Stimulated activated CD8-positive, alpha-beta memory T cell treated with anti-CD3 and anti-CD28 coated beads, Interleukin-4, amount 100 ng/mL, for 1 hour (primary cell): Measurements from ENCODE around the gene SDR42E2.
"Not testable (repeated sequence)": the region's sequence is repeated elsewhere in the genome, so short reads cannot be mapped to it uniquely, and the experiment has no call there.

Experiments
- DNase-seq, 2 donors: peaks; one replicate each; pipeline ENCODE4 v3.0.0-alpha.2; 2020; ENCODE audit warnings: low read depth in 2 of 2, low spot score in 1 of 2

SDR42E2 gene

DNA sequence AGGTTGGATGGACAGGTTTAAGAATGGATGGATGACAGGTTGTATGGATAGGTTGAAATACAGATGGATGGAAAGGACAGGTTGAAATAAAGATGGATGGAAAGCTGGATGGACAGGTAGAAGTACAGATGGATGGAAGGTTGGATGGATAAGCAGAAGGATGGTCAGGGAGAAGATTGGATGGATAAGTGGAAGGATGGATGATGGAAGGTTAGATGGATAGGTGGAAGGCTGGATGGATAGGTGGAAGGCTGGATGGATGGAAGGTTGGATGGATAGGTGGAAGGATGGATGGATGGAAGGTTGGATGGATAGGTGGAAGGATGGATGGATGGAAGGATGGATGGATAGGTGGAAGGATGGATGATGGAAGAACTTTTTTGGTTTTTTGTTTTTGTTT is 905 bp upstream of the SDR42E2 start:
- no peak for DNase-seq

DNA sequence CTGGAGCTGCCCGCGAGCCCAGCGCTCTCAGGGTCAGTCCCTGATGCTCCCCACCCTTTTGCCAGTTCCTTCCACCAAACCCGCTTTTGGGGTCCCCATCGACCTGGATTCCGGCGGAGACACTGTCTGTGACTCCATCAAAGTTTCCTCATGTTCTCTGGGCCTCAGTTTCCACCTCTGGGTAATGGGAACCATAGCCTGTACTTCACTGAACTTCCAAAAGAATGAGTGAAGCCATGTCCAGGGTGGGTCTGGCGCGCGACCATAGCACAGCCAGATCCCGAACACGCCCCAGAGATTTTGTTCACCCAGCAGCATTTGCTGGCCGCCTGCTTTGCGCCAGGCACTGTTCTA is 327 bp downstream of the SDR42E2 start:
- DNase-seq: no peak

DNA sequence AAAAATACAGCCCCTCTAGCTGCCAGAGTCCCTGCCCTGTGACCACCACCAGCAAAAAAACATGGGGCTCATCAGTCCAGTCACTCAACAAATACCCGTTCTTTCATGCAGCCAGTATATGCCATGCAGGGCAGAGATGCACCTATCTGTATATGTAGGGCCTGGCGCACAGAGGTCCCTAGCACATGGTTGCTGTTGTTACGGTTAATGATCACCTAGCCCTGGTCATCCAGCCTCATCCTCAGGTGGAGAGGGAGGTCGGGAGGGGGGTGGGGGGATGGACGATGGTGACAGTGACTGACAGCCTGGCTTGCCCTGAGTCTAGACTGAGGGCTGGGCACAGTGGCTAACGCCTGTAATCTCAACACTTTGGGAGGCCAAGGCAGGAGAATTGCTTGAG is 1.5 kb downstream of the SDR42E2 start:
- DNase-seq: no peak

DNA sequence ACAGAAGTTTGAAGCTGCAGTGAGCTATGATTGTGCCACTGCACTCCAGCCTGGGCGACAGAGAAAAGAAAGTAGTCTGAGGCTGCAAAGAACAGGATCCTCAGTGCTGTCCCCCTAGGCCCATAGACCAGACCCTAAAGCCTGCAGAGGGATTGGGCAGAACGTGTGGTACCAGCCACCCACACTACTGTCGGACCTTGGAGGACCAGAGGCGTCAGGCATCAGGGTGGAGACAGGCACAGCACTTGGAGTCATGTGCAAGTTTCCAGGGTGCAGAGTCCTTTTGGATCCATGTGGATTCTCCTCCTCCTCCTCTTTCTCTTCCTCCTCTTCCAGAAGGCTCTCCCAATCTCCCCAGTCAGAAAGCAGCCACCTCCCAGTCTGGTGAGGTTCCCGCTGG is 2.2 kb downstream of the SDR42E2 start:
- DNase-seq: no peak

DNA sequence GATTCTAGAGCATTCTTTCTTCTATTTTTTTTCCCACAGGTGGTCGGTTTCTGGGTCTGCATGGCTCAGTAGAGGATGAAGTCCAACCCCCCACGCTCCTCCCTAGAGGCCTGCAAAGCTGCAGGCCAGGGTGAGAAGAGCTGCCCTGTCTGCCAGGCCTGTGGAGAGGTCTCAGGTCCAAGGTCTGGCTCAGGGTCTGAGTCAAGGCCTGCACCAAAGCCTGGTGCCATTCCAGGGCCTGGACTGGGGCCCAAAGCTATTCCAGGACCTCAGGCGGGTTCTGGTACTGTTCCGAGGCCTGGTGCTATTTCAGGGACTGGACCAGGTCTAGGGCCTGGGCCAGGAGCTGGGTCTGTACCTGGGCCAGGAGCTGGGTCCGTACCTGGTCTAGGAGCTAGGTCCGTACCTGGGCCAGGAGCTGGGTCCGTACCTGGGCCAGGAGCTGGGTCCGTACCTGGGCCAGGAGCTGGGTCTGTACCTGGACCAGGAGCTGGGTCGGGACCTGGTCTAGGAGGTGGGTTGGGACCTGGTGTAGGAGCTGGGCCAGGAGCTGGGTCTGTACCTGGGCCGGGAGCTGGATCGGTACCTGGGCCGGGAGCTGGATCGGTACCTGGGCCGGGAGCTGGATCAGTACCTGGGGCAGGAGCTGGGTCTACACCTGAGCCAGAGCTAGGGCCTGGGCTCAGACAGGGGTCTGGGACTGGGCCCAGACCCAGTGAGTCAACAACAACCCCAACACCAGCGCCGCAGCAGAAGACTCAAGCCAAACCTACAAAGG is 3.4 kb downstream of the SDR42E2 start:
- no peak for DNase-seq

DNA sequence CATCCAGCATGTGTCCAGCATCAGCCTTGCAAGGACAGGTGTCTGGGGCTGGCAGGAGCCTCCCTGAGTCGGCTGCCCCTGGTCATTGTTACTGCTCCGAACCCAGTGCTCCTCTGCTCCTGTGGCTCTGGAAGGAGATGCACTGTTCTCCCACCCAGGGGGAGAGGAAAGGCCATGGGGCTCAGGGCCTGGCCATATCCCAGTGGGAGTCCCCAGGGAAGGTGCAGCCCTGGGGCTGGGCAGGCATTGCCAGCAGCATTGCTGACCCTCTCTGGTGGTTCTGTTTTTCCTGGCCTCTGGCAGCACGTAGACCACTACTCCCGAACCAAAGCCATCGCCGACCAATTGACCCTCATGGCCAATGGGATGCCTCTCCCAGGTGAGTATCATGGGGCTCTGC is 9.6 kb downstream of the SDR42E2 start:
- DNase-seq: no peak

DNA sequence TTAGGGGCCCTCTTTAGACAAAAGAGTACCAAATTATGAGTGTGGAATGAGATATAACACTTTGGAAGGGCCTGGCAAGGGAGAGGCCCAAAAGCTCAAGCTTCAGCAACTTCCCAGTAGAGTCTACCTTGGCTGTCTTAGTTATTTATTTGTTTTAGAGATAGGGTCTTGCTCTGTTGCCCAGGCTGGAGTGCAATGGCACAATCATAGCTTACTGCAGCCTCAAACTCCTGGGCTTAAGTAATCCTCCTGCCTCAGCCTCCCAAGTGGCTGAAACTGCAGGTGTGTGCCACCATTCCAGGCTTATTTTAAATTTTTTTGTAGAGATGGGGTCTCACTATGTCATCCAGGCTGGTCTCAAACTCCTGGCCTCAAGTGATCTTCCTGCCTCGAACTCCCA is 10.3 kb downstream of the SDR42E2 start:
- not testable (repeated sequence) for DNase-seq

DNA sequence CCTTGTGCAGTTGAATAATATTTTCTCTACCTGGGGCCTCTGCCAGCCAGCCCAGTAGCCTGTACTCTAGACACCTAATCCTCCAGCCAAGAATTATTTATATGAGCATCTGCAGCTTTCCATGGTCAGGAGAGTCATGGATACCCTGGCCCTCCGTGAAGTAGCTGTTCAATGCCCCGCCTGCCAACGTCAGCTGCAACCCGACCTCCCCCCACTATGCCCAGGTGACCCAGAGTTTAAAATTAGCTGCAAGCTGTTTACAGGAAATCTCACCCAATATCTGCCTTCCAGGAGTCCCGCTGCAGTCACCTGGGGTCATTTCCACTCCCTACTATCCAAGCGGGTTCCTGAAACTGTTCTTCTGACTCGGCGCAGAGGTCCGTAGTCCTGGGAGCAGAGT is 12.3 kb downstream of the SDR42E2 start:
- no peak for DNase-seq

DNA sequence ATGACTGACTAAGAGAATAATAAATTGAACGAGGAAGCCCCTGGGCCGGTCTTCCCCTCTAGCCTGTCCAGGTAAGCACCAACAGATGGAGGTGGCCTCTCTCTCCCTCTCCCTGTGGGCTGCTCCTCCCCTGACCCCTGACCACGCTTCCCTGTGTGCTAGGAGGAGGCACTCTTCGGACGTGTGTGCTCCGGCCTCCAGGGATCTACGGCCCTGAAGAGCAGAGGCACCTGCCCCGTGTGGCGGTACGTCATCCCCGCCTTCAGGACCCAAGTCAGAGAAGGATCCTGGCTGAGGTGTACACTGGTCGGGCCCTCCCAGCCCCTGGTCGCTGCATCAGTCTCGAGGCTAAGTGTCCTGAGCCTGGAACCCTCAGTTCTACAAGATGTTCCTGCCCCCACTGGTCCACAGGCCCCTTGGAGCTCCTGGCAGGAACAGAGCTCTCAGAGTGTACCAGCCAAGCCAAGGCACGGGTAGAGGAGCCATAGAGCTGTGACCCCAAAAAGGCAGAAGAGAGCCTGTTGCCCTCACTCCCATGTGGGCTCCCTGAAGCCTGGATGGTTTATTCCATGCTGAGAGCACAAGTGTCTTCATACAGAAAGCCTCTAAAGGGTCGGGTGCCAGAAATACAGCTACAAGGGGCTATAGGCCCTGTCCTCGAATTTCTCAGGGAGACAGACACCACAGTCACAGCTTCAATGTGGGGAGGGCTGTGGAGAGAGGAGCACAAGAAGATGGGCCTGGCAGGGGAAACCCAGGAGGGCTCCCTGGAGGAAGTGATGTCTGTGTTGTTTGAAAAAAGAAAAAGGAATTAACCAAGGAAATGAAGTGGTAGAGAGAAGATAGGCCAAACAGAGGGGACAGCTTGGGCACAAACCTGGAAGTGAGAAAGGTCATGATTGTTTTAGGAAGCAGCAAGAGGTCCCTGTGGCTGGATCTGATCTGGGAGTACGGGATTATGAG is 15.9 kb downstream of the SDR42E2 start:
- no peak for DNase-seq

DNA sequence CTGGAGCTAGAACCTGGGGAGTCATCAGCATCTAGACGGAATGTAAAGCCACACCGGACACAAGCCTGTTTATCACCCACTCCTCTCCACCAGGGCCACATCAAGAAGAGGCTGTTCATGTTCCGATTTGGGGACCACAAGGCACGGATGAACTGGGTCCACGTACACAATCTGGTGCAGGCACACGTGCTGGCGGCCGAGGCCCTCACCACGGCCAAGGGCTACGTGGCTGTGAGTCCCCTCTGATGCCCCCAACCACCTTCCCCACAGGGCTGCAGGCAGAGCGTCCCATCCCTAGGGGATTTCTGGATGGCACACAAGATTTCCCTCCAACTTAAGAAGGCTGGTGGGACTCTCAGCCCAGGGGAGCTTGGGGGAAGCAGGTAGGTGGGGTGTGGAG is 19.1 kb downstream of the SDR42E2 start:
- DNase-seq: no peak

DNA sequence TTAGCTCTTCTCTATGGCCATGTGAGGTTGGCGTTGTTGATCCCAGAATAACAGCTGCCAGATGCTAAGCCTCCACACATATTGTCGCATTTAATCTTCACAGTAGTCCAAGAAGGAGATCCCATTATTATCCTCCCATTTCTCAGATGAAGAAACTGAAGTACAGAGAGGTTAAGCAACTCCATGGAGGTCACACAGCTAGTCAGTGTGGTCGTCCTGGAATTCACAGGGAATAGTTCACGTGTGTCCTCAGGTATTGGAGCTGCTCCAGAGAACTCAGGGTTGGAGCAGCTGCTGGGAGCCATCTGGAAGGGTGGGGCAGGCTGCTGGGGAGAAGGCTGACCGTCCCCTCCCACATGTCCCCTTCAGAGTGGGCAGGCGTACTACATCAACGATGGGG is 19.5 kb downstream of the SDR42E2 start:
- no peak for DNase-seq

DNA sequence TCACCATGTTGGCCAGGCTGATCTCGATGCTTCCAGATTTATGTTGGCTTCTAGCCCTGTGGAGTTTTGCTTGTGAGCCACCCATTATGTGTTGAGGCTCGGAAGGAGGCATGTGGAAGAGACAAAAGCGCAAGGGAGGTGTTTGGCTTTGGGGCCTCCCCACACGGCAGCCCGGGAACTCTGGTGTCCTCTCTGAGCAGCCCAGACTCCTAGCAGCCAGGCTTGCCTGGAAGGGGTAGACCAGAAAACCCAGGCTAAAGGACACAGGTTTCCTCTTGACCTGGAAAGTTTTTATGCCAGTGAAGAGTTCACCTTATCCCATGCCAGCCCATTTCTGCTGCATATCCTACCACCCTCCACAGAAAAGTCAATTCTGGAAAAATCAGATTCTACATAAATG is 21.0 kb downstream of the SDR42E2 start:
- no peak for DNase-seq

DNA sequence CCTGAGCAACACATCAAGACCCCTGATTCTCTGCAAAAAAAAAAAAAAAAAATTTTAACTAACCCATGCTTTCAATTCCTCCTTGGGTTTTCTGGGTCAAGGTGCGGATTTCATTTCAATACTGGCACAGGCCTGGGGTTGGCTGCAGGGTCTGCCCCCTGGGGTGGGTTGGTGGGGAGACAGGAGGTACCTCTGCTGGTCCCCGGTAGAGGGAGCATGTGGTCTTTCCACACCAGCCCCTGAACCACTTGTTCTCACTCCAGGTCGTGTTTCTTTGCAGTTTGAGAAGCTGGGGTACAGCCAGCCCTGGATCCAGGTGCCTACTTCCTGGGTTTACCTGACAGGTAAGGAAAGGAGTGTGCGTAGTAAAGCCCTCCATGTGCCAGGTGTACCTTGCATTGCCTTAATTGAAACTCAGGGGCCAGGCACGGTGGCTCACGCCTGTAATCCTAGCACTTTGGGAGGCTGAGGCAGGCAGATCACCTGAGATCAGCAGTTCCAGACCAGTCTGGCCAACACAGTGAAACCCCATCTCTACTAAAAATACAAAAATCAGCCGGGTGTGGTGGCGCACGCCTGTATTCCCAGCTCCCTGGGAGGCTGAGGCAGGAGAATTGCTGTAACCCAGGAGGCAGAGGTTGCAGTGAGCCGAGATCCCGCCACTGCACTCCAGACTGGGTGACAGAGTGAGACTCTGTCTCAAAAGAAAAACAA is 21.8 kb downstream of the SDR42E2 start:
- DNase-seq: no peak

DNA sequence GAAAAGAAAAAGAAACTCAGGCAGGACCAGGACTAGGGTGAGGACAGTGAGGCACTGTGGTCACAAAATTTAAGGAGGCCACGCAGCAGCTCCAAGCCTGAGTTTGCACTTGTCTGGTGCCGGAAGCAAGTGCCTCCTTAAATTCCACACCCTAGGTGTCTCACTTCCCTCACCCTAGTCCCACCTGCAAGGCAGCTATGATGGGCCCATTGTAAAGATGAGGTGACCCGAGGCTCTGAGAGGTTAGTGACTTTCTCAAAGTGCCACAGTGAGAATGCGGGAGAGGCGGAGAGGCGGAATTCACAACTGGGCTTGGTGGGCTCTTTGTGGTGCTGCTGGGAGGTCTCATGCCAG is 22.3 kb downstream of the SDR42E2 start:
- no peak for DNase-seq

DNA sequence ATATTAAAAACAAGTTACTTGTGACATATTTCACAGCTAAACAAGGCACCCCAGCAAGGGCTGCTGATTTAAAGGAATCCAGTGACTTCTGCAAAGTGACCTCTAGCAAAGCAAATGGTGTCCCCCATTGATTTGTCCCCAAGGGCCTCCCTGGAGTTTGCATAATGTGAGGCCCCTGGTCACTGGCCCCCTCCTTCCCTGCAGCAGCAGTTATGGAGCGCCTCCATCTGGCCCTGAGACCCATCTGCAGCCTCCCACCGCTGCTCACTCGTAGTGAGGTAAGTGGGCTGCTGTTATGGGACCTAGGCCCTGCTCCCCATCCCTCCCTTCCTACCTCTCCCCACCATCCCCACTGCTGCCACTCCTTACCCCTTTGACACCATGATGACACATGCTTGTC is 24.2 kb downstream of the SDR42E2 start:
- DNase-seq: no peak

DNA sequence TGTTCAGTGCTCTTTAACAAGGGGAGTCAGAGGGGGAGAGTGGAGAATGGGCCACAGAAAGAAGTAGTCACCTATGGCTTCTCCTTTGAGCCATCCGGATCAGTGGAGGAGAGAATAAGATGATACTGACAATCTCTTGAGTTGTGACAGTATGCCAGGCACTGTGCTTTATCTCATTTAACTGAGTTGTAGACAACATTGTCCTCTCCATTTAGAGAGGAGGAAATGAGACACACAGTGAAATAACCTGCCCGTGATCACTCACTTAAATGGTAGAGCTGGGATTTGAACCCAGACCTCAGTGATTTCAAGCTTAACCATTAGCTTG is 25.9 kb downstream of the SDR42E2 start:
- no peak for DNase-seq

DNA sequence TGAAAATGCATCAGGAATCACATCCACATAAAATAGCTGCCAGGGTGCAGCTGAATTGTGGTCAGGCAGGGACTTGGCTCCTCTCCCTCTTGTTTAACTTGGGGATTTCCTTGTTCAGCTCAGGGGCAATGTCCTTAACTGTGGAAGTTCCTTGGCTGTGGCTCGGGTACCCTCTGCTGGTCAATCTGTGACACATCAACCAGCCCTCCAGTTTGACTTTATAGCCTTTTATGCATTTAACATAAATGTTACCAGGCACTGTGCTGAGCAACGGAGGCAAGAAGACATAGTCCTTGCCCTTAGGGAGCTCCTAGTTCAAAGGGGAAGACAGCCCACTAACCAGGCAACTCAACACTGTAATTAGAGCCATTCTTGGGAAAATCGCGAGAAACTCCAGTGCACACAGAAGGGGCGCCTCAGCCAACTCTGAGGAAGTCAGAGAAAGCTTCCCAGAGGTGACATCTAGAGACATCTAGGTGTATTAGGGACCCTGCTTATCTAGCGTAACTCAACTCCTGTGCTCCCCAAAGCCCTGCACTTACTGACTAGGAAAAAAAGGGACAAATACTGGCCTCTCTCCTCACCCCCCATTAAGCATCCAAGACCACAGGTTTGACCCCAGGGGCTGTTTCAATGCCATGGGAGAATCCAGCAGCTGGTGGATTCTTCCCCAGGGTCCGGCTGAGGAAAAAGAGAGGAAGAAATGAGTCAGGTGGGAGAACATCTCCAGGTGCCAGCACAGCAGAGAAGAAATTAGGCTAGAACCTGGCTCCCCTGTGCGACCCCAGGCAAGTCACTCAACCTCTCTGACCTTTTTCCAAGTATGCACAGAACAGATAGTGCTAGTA is 26.5 kb downstream of the SDR42E2 start:
- DNase-seq: peak in 1 of 2 donors; percentile 32

DNA sequence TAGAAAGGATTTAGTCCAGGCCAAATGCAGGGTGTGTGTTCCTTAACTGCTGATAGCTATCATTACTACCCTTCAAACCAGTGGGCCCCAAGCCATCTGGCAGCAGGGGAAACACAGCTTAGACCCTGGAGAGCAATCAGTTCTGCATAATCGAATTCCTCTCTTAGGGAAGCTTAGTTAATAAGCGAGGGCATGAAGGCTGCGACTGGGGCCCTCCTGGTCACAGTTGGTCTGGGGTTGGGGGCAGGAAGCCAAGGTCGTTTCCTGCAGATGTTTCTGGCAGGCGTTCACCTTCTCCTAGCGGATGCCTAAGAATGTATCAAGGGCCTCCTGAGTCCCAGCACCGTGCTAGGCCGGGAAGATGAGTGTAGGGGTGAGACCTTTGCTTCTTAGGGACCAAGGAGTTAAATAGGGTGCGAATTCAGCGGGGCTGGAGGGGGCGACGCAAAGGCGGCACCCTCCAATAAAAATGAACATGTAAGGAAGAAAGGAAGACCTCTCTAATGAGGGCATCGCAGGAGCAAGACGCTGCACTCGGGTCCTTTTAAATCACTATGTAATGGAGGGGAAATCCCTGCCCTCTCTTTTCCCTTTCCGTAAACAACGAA is 27.3 kb downstream of the SDR42E2 start:
- DNase-seq: no peak

DNA sequence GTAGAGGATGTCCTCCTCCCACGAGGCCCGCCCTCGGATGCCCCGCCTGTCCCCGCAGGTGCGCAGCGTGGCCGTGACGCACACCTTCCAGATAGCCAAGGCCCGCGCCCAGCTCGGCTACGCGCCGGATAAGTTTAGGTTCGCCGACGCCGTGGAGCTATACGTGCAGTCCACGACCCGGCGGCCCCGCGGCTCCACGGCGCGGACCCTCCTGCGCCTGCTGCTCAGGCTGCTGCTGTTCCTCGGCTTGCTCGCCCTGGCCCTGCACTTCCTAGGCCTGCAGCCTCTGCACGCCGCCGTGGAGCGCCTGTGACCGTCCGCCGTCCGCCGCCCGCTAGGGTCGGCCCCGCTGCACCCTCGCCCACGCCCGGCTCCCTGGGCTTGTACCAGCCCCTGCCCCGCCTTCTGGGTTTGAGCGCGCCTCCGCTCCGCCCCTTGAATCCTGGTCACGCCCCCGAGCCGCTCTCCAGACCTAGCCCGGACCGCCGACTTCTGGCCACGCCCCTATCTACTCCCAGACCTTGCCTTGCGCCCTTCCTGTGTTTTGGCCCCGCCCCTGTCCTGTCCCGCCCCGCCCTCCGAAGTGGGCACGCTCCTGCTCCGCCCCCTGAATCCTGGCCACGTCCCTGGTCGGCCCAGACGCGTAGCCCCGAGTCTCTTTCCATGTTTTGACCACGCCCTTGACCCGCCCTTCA is 27.9 kb downstream of the SDR42E2 start:
- DNase-seq: peak; percentile 62 to 84
